Hematopoietic multipotent progenitor cell treated with erythropoietin and hydrocortisone succinate and interleukin-3 and kit ligand, for 15 days (in vitro differentiated cells): Measurements from ENCODE around the gene STMP1.
"Not testable (repeated sequence)": the region's sequence is repeated elsewhere in the genome, so short reads cannot be mapped to it uniquely, and the experiment has no call there.

ENCODE experiments used
- DNase-seq: peaks from one replicate; pipeline ENCODE4 v3.0.0-alpha.2; 2015; ENCODE audit warnings: low spot score

The STMP1 gene

DNA sequence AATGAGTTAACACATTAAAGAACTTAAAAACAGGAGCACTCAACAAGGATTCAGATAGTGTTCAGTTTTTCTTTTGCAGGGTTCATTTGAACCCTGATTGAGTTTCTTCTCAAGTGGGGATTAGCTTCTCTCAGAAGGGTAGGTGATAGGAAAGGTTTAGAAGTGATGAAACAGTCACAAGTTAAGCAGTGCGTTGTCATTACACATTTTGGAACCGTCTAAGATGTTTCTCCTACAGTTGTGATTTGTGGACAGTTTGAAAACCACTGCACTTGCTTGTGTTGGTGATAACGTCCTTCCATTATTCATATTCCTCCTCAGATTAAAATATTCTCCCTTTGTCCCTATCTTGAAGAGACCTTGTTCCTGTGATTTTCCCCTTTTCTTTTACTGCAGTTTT is 2.7 kb downstream of the STMP1 start:
- DNase-seq, result peak; percentile 56

DNA sequence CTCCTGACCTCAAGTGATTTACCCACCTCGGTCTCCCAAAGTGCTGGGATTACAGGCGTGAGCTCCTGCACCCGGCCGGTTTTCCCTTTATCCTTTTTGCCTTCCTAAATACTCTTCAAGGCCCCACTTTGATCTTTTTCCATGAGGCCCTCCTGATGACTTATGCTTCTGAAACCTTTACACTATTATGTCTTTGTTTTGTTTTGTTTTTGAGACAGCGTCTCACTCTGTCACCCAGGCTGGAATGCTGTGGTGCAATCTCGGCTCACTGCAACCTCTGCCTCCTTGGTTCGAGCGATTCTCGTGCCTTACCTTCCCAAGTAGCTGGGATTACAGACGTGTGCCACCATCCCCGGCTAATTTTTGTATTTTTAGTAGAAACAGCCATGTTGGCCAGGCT is 3.8 kb downstream of the STMP1 start:
- no peak for DNase-seq

DNA sequence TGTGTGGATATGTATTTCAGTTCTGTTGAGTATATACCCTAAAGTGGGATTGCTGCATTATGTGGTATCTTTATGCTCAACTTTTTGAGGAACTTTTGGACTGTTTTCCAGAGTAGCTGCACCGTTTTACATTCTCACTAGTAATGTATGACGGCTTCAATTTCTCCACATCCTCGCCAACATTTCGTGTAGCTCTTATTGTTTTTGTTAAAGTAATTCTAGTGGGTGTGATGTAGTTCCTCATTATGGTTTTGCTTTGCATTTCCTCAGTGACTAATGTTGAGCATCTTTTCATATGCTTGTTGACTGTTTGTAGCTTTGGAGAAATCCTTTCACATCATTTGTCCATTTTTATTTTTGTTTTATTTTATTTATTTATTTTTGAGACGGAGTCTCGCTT is 4.5 kb downstream of the STMP1 start:
- DNase-seq, result no peak

DNA sequence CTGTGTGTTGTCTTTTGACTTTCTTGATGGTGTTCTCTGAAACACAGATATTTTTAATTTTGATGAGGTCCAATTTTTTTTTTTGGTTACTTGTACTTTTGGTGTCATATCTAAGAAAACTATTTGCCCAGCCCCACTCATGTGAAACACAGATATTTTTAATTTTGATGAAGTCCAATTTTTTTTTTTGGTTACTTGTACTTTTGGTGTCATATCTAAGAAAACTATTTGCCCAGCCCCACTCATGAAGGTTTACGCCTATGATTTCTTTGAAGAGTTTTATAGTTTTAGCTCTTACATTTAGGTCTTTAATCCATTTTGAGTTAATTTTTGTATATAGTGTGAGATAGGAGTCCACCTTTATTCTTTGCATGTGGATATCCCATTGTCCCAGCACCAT is 5.3 kb downstream of the STMP1 start:
- DNase-seq, result peak; percentile 56

DNA sequence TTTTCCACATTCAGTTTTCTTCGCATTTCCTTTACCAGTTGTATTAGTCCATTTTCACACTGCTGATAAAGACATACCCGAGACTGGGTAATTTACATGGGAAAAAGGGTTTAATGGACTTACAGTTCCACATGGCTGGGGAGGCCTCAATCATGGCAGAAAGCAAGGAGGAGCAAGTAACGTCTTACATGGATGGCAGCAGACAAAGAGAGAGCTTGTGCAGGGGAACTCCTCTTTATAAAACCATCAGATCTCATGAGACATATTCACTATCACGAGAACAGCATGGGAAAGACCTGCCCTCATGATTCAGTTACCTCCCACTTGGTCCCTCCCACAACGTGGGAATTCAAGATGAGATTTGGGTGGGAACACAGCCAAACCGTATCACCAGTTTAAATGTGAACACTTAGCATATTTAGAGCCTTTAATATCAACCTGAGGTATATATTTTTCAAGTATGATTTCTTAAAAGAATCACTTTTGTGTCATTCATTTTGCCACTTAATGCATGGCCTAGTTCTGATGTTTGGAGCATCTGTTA is 6.6 kb downstream of the STMP1 start:
- peak; percentile 75 for DNase-seq

DNA sequence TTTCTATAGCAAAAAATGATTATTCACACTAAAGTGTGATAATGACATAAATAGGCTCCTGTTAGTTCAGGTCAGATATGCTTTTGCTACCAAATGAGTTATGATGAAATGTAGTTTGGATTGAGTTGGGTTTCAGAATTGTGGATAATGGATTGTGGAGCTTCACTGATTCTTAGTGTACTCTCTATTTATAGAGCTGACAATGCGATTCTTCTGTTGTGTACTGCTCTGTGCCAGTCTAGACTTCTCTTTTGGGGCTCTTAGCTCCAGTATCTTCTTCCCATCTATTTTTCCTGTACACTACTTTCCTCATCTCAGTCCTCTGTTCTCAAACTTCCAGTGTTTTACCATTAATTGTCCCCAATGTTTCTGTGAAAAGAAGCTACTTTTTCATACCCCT is 7.5 kb downstream of the STMP1 start:
- no peak for DNase-seq

DNA sequence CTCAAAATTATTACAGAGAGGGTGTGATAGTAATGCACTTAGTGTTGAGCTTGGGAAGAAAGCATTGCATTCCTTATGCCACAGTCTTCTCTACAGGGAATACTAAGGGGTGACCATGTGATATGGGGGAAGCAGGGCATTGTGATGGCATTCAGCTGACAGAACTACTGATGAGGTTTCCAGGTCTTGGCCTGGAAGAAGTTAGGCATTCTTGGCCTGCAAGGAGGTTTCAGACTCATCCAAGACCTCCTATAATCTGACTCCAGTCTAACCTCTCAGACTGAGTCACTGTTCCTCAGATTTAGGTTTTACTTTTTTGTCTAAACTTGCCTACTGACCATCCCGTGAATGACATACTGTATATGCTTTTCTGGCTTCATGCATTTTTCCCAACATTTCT is 7.9 kb downstream of the STMP1 start:
- no peak for DNase-seq

DNA sequence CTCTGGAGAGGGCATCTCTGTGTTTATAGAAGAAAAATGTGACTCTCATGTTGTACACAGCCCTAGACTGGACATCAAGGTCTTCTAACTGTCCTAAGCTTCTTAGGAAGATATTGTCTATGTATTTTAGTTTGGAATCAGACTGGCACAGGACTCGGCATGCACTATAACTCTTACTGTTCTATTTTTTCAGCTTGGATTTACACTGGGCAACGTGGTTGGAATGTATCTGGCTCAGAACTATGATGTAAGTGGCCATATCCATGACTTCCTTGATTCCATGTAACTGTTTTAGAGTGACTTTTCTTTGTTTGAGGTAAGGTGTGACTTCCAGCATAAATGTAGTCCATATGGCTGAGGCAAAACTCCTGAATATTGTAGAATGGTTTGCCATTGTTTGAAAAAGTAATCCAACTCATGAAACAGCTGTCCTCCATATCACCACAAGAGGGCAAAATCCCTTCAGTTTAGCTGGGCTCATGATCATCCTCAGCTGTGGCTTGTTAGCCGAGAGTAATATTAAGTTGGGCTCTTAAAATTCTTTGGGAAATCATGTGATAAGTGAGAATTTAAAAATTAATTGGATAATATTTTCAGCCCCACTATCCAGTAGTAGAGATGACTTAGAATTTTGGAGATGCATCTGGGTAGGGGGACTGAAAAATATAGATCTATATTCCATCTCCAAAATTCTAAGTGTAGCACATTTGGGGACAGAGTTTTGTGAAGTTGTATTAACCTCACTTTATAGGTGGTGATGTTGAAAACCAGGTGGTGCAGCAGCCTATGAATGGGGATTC is 10.4 kb downstream of the STMP1 start:
- DNase-seq, result peak; percentile 78

DNA sequence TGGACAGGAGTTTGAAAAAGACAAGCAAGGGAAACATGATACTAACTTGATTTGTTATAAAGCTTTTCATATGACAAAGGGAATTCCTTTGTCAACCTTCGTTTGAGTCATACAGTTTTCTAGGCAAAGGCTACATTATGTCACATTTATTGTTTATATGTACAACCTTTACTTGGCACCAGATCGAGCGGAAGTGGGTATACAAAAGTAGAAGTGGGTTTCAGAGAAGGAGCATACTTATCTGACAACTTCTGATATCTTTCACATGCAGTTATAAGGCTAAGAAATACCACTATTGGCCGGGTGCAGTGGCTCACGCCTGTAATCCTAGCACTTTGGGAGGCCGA is 11.0 kb downstream of the STMP1 start:
- peak; percentile 26 for DNase-seq

DNA sequence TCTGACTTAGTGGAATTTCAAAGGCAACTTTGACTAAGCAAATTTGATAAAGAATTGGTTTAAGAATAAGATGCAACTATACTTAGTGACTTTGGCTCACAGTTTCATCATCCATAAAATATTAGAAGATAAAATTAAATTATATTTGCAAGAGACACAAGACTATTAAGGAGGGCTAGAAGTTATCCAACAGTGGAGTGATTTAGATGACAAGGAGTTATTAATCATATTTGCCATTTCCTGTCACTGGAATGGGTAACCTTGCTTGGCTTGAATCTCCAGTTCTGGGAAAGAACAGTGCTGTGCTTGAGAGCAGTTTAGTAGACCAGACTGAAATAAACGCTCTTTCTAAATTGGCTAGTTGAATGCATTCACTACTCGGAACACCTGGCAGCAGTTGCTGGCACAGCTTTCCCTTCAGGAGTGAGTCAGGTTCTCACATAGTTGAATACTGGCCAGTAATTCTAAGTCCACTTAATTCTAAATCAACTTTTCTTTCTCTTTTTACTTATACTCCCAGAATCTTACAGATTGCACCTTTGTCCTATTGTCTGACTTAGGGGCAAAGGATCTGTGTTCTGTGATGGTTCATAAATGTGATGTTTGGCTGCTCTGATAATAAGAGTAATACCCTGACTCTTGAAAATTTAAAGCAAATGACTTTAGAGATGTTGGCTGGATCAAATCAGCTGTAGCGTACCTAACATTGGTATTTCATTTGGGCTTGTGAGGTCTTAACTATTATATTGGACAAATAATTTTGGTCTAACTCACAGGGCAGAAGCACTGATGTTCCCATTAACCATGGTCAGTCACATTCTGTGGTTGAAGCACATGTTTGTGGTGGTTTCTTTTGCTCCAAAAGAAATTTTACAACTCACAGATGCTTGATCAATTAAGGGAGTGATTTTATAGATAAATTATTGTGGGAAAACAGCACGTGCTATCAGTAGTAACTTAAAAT is 16.6 kb downstream of the STMP1 start:
- no peak for DNase-seq

DNA sequence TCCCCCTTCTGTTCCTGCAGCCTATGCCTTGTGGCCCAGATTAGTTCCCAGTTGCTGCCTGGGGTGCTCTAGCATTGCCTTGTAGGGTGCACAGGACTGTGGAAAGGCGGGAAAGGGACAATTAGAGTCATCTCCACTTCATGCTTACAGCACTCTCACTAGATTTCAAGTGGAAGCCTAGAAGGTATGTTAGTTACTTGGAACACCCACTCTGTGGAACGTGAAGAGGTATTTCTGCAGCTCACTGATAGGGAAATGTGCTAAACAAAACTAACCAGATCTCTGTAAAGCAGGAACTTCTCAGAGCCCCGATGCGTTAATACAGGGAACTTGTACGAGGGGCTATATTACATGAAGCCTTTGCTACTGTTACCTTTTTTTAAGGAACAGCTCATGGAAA is 19.4 kb downstream of the STMP1 start:
- DNase-seq, result peak; percentile 39

DNA sequence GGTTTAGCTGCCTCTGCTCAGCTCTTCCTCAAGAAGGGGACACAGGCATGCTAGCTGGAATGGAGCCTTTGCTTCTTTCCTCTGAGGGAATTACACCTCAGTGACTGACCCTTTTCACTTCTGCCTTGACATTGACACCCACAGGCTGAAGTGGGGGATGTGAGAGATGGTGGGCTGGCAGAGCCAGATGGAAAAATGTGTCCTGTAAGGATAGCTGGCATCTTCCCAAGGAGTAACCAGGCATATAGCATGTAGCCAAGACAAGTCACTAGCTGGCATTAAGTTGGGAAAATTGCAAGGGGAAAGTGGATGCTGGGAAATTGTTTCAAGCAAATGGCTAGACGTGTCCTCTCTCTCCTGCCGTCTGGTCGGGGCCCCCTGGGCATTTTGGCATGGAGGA is 19.9 kb downstream of the STMP1 start:
- DNase-seq, result no peak

DNA sequence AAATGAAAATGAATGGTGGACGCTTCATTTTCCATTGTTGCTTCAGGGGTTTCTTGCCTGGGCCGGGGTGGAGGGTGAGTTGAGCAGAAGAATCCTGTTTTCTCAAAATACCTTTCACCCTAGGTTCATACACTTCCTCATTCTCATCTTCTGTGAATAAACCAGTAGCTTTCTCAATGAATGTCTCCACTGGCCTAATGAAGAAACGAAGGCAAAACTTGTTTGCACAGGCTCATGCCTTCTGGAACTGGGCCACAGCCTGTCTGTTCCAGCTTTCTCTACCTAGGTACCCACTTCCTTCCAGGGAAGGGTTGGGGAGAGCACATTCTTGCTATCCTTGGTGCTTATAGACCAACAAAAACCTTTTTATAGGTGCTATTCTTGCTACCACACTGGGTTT is 21.3 kb downstream of the STMP1 start:
- no peak for DNase-seq

DNA sequence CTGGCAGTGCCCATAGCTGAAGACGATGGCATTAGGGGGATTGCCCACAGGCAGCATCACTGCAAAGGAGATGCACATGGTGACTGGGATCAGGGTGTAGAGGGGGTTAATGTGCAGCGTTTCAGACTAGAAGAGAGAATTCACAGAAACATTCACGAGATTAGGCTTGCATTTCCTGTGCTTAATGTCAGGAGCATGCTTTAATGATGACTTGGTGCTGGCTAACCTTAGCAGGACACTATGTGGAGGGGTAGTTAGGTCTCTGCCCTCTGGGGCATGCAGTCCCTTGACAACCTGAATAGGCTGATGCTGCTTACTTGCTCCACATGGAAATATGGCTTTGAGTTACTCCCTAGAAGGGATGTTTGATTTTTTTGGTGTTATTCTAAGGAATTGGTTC is 21.8 kb downstream of the STMP1 start:
- no peak for DNase-seq

DNA sequence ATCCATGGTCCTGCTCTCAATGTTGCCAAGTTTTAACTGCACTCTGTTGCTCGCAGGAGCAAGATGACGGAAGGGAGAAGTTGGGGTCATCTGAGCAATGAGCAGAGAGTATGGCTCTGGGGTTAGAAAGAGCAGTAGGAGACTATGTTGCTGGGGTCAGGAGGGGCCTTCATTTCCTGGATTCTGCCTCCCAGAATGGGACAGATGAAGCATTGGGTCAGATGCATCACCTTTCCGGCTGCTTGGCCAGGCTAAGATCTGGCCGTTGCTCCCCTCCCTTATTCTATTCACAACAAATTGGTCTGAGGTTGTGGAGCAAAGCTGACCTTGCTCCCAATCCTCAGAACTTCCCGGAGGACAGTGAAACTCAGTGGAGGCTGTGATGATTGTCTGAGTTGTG is 22.4 kb downstream of the STMP1 start:
- DNase-seq, result no peak

DNA sequence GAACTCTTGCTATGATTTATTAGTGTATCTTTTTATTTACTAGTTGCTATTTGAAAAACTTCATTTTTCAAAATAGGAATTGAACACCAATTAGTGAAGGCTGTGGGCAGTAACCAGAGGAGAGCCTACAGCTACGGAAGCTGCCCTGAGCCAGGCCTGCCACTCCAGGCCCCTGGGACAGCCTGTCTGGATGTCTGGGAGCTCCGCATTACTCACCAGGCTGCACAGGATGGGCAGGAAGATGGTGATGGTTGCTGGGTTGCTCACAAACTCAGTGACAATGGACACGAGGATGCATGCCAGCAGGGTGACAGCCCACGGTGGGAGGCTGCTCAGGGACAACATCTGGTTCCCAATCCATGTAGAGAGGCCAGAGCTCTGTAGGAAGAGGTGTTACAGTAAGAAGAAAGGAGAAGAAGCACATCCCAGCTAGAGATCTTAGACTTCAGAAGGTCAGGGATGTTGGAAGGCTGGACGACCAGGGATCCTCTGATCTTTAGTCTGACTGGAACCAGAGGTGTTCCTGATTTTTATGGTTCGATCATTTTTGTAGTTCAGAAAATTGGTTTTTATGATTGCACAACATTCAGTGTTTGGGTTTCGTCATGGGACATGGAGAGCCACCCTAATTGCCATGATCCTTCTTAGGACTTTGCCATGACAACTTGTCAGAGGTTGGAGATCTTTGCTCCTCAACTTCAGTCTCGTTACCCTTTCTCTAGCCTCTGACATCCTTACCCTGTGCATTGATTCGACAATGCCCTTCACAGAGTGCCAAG is 23.2 kb downstream of the STMP1 start:
- DNase-seq, result no peak

DNA sequence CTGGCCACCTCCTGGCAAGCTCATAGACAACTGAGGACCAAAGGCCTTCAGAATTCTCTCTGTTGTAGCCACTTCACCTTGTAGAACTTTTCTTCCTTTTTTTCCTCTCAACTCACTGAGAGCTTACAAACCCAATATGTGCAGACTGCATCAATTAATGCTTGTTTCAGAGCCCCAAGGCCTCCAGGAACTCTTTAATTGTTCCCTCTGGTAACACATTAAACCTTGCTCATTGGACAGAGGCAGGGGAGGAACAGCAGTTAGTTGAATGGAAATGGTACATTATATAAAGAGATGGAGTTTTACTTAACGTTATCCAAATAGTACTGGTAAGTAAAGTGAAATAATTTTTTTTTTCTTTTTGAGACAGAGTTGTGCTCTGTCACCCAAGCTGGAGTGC is 25.2 kb downstream of the STMP1 start:
- DNase-seq, result no peak

DNA sequence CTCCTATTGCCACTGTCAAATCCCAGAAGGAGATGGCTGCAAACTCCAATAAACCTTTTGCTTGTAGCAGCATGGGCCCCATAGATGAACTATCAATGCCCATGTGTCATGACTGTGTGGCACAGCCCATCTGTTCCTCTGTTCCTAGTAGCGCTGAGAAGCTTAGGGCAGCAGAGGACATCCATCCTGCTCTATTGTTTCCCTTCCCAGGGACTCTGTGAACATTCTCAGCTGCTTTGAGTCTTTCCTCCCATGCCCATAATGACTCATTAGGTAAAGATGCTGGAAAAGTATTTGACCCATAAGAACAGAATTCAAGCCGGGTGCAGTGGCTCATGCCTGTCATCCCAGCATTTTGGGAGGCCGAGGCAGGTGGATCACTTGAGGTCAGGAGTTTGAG is 28.3 kb downstream of the STMP1 start:
- no peak for DNase-seq

DNA sequence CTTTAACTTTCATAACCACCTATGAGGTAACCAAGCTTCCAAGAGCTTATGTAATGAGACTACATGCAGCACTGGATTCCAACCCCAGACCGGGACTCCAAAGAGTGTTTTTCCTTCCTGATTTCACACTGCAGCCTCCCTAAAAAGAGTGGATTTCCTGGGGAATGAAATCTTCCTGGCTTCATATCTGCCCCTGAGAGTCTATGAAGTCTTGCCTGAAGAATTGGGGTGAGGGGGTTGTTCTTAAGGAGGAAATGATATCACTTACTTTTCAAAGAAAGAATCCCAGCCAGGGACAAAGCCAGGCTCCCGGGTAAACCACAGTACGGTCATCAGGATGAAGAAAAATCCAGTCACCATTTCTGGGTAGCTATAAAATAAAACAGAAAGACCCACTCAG is 29.7 kb downstream of the STMP1 start:
- no peak for DNase-seq

DNA sequence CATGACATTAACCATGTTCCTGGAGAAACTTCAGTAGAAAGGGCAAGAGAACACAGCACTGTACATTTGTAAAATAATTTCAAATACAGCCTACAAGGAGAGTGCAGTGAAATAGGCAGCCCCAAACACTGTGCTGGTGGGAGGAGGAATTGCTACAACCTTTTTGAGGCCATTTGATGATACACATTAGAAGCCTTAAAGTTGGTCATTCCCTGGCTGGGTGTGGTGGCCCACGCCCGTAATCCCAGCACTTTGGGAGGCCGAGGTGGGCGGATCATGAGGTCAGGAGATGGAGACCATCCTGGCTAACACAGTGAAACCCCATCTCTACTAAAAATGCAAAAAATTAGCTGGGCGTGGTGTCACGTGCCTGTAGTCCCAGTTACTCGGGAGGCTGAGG is 30.3 kb downstream of the STMP1 start:
- DNase-seq, result not testable (repeated sequence)

DNA sequence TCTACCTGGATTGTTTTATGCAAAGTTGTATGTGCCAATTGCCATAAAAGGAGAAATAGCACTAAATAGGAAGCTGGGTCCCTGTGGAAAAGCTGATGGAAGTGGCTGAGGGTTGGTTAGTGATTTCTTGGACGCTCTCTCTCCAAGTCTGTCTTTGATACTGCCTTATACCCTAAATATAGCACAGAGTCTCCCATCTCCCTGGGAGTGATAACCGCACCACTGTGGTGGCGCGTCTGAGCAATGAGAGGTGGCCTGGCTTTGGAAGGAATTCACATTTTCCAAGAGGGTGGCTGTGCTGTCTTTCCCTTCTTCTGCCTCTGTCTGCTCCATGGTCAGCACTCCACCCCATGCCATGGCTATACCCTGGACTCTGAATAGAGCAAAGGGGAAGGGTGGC is 31.2 kb downstream of the STMP1 start:
- DNase-seq, result no peak
